Measurements from ENCODE around the gene XPNPEP2.

The XPNPEP2 gene

GRCh38 chrX:129795584-129795983, 56.8 kb downstream of the XPNPEP2 start:
- no peak overlapping the region for H3K9ac ChIP-seq
- no peaks in the 10 kb centered on the region for H3K27me3 ChIP-seq (ENCODE audit: insufficient read depth, low read depth)
- no peaks in the 10 kb centered on the region for H3K36me3 ChIP-seq (ENCODE audit: insufficient read depth)
- H3K4me1 ChIP-seq (ENCODE audit: low read depth, poor library complexity, severe bottlenecking) = no peaks in the 10 kb centered on the region
- H3K27ac ChIP-seq = no peak overlapping the region
- no peaks in the 10 kb centered on the region for H3K79me2 ChIP-seq (ENCODE audit: insufficient read depth, low read depth)
- no peak for TF ChIP-seq CTCF (conservative IDR thresholded peaks at IDR 0.05; ENCODE audit: low read depth, low read length)
- no peak overlapping the region for H2AFZ ChIP-seq (ENCODE audit: low read depth)
- no peaks in the 10 kb centered on the region for H4K20me1 ChIP-seq (ENCODE audit: insufficient read depth)
- H3K4me2 ChIP-seq = no peak overlapping the region
- H3K4me3 ChIP-seq (IDR thresholded peaks at IDR 0.05; ENCODE audit: insufficient read depth, low read depth, low read length) = no peak overlapping the region

- H4K20me1 ChIP-seq (ENCODE audit: insufficient read depth) = no peaks in the 10 kb centered on the region
- no peak overlapping the region for H3K9ac ChIP-seq
- no peak overlapping the region for H3K4me3 ChIP-seq (IDR thresholded peaks at IDR 0.05; ENCODE audit: insufficient read depth, low read depth, low read length)
- no peak overlapping the region for H3K27ac ChIP-seq
- no peaks in the 10 kb centered on the region for H3K27me3 ChIP-seq (ENCODE audit: insufficient read depth, low read depth)
- H2AFZ ChIP-seq (ENCODE audit: low read depth) = no peak overlapping the region
- no peaks in the 10 kb centered on the region for H3K79me2 ChIP-seq (ENCODE audit: insufficient read depth, low read depth)
- no peak for TF ChIP-seq CTCF (conservative IDR thresholded peaks at IDR 0.05; ENCODE audit: low read depth, low read length)
- H3K4me2 ChIP-seq = no peak overlapping the region
- no peaks in the 10 kb centered on the region for H3K36me3 ChIP-seq (ENCODE audit: insufficient read depth)
- H3K4me1 ChIP-seq (ENCODE audit: low read depth, poor library complexity, severe bottlenecking) = no peaks in the 10 kb centered on the region
Observed at GRCh38 chrX:129797251-129797906, 58.6 kb downstream of the XPNPEP2 start.

GRCh38 chrX:129798456-129798855, 59.7 kb downstream of the XPNPEP2 start:
- Histone ChIP-seq H3K4me2 (no peak overlapping the region), H3K36me3 (ENCODE audit: insufficient read depth) (no peaks in the 10 kb centered on the region), H3K4me1 (ENCODE audit: low read depth, poor library complexity, severe bottlenecking) (no peaks in the 10 kb centered on the region), H3K27ac (no peak overlapping the region), H4K20me1 (ENCODE audit: insufficient read depth) (no peaks in the 10 kb centered on the region), H3K4me3 (IDR thresholded peaks at IDR 0.05; ENCODE audit: insufficient read depth, low read depth, low read length) (no peak overlapping the region), H2AFZ (ENCODE audit: low read depth) (no peak overlapping the region), H3K79me2 (ENCODE audit: insufficient read depth, low read depth) (no peaks in the 10 kb centered on the region), H3K27me3 (ENCODE audit: insufficient read depth, low read depth) (no peaks in the 10 kb centered on the region), H3K9ac (no peak overlapping the region)
- no peak for TF ChIP-seq CTCF (conservative IDR thresholded peaks at IDR 0.05; ENCODE audit: low read depth, low read length)

DNA sequence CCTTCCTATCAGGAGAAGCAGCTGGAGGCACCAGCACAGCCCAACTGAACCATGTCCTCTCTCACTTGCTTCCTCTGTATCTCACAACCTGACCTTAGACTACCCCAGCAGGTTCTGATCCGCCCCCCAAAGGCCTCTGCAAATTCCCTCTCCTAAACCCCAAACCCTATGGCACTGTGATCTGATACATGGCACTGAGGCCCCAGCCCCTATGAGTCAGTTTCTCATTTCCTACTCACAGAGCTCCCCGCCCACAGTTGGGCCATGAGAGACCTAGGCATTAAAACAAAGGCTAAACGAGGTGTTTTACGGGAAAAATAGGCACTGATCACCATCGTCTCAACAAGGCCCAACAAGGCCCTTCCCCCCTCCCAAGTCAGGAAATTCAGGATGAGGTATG, 60.1 kb downstream of the XPNPEP2 start:
- no peak overlapping the region for H3K4me3 ChIP-seq (IDR thresholded peaks at IDR 0.05; ENCODE audit: insufficient read depth, low read depth, low read length)
- H3K4me1 ChIP-seq (ENCODE audit: low read depth, poor library complexity, severe bottlenecking) = no peaks in the 10 kb centered on the region
- no peak overlapping the region for H3K4me2 ChIP-seq
- H3K36me3 ChIP-seq (ENCODE audit: insufficient read depth) = no peaks in the 10 kb centered on the region
- no peaks in the 10 kb centered on the region for H3K79me2 ChIP-seq (ENCODE audit: insufficient read depth, low read depth)
- TF ChIP-seq CTCF (conservative IDR thresholded peaks at IDR 0.05; ENCODE audit: low read depth, low read length) = no peak
- H4K20me1 ChIP-seq (ENCODE audit: insufficient read depth) = no peaks in the 10 kb centered on the region
- H2AFZ ChIP-seq (ENCODE audit: low read depth) = no peak overlapping the region
- H3K9ac ChIP-seq = no peak overlapping the region
- no peak overlapping the region for H3K27ac ChIP-seq
- H3K27me3 ChIP-seq (ENCODE audit: insufficient read depth, low read depth) = no peaks in the 10 kb centered on the region

Measured in KMS-11 (cell line).